GM18499 (cell line): ENCODE results near the gene PBLD.
"Not testable (repeated sequence)": the region's sequence is repeated elsewhere in the genome, so short reads cannot be mapped to it uniquely, and the experiment has no call there.

Source experiments
- ATAC-seq: cut with Tn5 transposase; IDR thresholded peaks from one replicate; pipeline ENCODE4 v1.9.1; 2021; ENCODE audit warnings: moderate number of reproducible peaks; ENCODE audit not compliant: insufficient read depth, unreplicated experiment

PBLD gene

GRCh38 chr10:68284062-68285001 lies 48.4 kb downstream of the PBLD start:
- no peak for ATAC-seq

- ATAC-seq: no peak
Observed at GRCh38 chr10:68280758-68281157, 52.0 kb downstream of the PBLD start.

DNA sequence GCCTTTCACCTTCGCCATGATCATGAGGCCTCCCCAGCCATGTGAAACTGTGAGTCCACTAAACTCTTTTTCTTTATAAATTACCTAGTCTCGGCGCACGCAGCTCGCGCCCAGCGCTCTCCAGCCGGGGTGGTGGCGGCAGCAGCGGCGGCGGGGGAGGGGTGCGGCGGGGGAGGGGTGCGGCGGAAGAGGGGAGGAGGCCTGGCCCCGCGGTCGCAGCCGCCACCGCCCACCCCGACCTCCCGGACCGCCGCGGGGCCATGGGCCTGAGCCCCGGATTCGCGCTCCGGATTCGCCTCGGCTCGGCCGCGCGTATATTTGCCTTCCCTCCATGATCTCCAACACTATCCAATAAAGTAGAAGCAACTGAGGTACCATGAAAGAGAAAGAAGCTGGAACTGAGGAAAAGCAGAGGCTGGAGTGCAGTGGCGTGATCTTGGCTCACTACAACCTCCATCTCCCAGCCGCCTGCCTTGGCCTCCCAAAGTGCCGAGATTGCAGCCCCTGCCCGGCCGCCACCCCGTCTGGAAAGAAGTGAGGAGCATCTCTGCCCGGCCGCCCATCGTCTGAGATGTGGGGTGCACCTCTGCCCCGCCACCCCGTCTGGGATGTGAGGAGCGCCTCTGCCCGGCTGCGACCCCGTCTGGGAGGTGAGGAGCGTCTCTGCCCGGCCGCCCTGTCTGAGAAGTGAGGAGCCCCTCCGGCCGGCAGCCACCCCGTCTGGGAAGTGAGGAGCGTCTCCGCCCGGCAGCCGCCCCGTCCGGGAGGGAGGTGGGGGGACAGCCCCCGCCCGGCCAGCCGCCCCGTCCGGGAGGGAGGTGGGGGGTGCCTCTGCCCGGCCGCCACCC lies 53.6 kb downstream of the PBLD start:
- ATAC-seq: not testable (repeated sequence)

DNA sequence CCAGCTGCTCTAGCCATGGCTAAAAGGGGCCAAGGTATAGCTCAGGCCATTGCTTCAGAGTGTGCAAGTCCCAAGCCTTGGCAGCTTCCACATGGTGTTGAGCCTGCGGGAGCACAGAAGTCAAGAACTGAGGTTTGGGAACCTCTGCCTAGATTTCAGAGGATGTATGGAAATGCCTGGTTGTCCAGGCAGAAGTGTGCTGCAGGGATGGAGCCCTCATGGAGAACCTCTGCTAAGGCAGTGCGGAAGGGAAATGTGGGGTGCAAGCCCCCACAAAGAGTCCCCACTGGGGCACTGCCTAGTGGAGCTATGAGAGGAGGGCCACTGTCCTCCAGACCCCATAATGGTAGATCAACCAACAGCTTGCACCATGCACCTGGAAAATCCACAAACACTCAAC lies 54.9 kb downstream of the PBLD start:
- ATAC-seq: not testable (repeated sequence)

- no peak for ATAC-seq
Observed at GRCh38 chr10:68276224-68276623, 56.5 kb downstream of the PBLD start.

- no peak for ATAC-seq
Observed at GRCh38 chr10:68275600-68276126, 57.1 kb downstream of the PBLD start.

DNA sequence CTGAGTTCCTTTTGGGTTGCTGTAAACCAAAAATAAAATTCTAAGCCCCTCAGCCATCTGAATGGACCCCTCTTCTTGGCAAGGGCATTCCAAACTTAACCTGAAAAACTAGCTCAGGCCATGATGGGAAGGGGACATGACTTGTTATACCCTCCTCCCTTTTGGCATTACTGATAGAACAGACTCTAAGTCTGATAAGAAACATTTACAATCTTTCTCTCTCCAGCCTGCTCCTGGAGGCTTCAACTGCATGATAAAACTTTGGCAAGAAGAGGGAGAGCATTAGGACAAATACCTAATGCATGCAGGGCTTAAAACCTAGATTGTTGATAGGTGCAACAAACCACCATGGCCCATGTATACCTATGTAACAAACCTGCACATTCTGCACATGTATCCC lies 59.9 kb downstream of the PBLD start:
- ATAC-seq: no peak

DNA sequence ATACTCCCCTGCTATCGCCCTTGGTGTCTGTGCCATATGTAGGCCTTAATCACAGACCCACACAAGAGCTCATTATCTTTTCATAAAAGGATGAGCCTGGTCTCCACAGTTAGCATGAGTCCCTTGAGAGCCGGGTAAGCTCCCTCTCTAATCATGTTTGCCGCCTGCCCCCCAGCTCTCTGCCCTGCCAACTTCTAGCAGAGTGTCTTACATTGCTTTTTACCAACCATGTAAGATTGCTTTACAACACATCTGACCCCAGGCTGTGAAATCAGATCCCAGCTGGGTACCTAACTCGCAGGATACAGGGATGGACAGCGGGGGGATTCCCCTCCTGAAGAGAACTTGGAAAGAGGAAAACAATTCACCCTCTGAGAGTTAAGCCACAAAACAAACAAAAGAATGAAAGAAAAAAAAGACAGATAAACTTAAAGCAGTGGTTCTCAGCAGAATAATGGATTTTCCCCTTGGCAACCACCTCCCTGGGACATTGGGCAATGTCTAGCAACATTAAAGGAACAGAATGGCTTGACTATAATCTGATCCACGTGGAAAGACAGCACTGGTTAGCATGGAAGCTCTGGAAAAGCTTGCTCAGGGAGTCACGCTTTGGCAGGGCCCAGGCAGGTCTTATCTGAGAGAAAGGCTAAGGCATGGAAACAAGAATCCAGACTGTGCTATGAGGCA lies 61.4 kb downstream of the PBLD start:
- no peak for ATAC-seq

DNA sequence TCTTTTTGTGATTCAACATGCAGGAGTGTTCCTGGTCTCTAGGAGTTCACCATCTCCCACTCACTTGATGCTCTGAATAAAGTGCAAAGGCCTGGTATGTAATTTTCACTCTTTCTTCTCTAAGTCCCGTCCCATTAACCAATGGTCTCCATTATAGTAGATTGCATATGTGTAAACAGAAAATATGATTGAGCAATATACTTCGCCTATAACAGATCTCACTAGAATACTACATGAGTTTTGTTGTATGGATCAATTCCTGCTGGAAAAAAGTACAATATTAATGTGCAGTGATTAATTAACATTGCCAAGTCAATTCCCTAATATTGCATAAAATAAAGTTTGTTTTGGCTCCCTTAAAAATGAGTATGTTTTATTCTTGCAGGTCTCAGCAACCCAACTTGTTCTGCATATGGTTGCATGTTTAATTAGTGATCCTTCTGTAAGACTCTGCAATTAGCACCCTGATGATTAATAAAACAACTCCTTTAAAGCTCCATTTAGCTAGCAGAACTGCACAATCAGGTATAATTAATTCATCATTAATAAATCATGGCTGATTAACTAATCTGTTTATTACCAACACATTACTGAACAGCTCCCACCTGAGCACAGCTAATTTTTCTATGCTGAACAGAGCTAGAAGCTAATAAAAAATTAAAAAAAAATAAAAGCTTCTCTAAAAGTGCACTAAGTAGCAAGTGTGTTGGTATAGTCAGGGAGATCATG lies 63.0 kb downstream of the PBLD start:
- ATAC-seq: no peak

GRCh38 chr10:68261132-68261856 lies 71.4 kb downstream of the PBLD start:
- ATAC-seq: no peak

- no peak for ATAC-seq
Observed at GRCh38 chr10:68253346-68253745, 79.4 kb downstream of the PBLD start.

GRCh38 chr10:68251625-68252495 lies 80.9 kb downstream of the PBLD start:
- no peak for ATAC-seq

GRCh38 chr10:68251151-68251550 lies 81.6 kb downstream of the PBLD start:
- ATAC-seq: no peak

- ATAC-seq: no peak
Observed at GRCh38 chr10:68249297-68249696, 83.4 kb downstream of the PBLD start.

- no peak for ATAC-seq
Observed at GRCh38 chr10:68247931-68248330, 84.8 kb downstream of the PBLD start.

DNA sequence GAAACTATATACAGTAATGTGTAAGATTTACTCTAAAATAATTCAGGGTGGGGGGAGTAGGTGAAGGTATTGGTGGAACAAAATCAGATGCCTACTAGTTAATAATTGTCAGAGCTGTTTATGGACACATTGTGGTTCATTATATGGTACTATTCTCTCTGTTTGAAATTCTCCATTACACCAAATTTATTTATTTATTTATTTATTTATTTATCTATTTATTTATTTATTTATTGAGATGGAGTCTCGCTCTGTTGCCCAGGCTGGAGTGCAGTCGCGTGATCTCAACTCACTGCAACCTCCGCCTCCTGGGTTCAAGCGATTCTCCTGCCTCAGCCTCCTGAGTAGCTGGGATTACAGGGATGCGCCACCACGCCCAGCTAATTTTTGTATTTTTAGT lies 86.3 kb downstream of the PBLD start:
- not testable (repeated sequence) for ATAC-seq

DNA sequence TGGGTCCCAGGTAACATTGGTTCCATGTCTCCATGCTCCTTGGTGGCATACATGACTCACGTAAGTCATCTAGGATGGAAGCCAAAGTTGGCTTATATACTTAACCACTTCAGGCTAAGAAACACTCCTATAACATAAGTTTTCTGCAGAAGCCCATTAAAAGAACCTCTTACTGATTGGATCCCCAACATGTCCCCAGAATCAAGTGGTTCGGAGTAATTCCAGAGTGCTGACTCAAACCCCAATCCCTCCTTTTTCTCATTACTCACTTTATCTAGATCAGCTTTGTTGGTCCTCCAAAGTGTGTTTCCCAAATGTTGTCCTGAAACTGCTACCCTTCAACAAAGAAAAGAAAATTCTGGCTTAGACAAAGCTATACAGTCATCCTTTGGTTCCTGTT lies 90.7 kb downstream of the PBLD start:
- no peak for ATAC-seq

DNA sequence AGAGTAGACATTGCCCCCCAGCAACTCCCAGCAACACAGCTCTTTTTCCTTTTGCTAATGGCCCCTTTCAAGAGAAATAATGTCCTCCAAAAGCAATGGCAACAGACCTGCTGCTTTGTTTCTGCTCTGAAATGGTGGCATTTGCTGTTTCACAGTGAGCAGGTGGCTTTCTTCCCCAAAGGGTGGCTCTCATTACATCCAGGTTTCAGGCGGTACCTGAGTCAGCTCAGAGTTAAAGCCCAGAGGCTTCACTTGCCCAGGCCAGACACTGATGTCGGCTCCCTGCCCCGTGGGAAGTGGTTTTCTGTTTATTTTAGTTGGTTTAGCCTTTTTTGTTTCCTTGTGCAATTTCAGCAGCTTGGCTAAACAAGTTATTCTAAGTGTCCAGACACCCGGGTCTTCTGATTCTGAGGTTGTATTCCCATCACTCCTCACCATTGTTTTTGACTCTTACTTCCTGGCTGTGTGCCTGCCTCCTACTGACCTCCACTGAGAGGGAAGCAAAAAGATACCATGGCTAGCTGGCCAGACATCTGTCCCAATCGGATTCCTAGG lies 93.1 kb downstream of the PBLD start:
- no peak for ATAC-seq
